HEK293 (cell line): Measurements from ENCODE around the gene TGFBI.

Experiments used
- KLF7 ChIP-seq: fragments of 450-650 bp; formaldehyde crosslinking; IDR thresholded peaks from 2 replicates; pipeline ENCODE4 v1.5.1; 2016; ENCODE audit warnings: missing biosample characterization, missing genetic modification characterization, borderline replicate concordance
- SALL2 ChIP-seq: fragments of 450-650 bp; formaldehyde crosslinking; IDR thresholded peaks from 2 replicates; pipeline ENCODE4 v1.5.0; 2017; ENCODE audit warnings: missing biosample characterization, mild to moderate bottlenecking, missing genetic modification characterization, borderline replicate concordance
- TCF7L2 ChIP-seq: IDR thresholded peaks from 2 replicates; pipeline ENCODE4 v1.6.1; 2011; ENCODE audit warnings: low read depth, mild to moderate bottlenecking, inconsistent platforms, low read length, moderate library complexity, borderline replicate concordance
- ZNF146 ChIP-seq: fragments of 450-650 bp; formaldehyde crosslinking; IDR thresholded peaks from 2 replicates; pipeline ENCODE4 v1.5.1; 2016; ENCODE audit warnings: missing biosample characterization, missing genetic modification characterization
- ZNF202 ChIP-seq: fragments of 450-650 bp; formaldehyde crosslinking; IDR thresholded peaks from 2 replicates; pipeline ENCODE4 v1.5.1; 2016; ENCODE audit warnings: missing biosample characterization, missing genetic modification characterization, borderline replicate concordance
- ZNF404 ChIP-seq: fragments of 450-650 bp; formaldehyde crosslinking; IDR thresholded peaks from 2 replicates; pipeline ENCODE4 v1.5.1; 2017; ENCODE audit warnings: missing biosample characterization, missing genetic modification characterization
- ZNF629 ChIP-seq: fragments of 450-650 bp; formaldehyde crosslinking; IDR thresholded peaks from 2 replicates; pipeline ENCODE4 v1.5.1; 2017; ENCODE audit warnings: missing biosample characterization, missing genetic modification characterization
- ZNF660 ChIP-seq: fragments of 450-650 bp; IDR thresholded peaks from 2 replicates; pipeline ENCODE4 v1.5.1; 2018; ENCODE audit warnings: missing biosample characterization, mild to moderate bottlenecking, missing genetic modification characterization
- ZNF777 ChIP-seq: fragments of 450-650 bp; formaldehyde crosslinking; IDR thresholded peaks from 2 replicates; pipeline ENCODE4 v1.5.1; 2017; ENCODE audit warnings: missing biosample characterization, missing genetic modification characterization, borderline replicate concordance
- ZNF785 ChIP-seq: fragments of 450-650 bp; formaldehyde crosslinking; IDR thresholded peaks from 2 replicates; pipeline ENCODE4 v1.5.1; 2016; ENCODE audit warnings: missing biosample characterization, missing genetic modification characterization
- TF ChIP-seq, protein P1 (sequence below): fragments of 450-650 bp; formaldehyde crosslinking; IDR thresholded peaks from 2 replicates; pipeline ENCODE4 v1.5.1; 2016; ENCODE audit warnings: missing biosample characterization, missing genetic modification characterization

GRCh38 chr5:136108766-136109165 lies 80.0 kb downstream of the TGFBI start:
- TF ChIP-seq SALL2 (tag by site-specific recombination) (no peak), ZNF660 (tag by site-specific recombination) (no peak), ZNF777 (tag by site-specific recombination) (no peak), ZNF785 (tag by site-specific recombination) (no peak), ZNF404 (tag by site-specific recombination) (no peak), ZNF629 (tag by site-specific recombination) (no peak), KLF7 (tag by site-specific recombination) (no peak), ZNF202 (tag by site-specific recombination) (no peak), ZNF146 (tag by site-specific recombination) (no peak), TCF7L2 (no peak)
- TF ChIP-seq, protein P1, sequence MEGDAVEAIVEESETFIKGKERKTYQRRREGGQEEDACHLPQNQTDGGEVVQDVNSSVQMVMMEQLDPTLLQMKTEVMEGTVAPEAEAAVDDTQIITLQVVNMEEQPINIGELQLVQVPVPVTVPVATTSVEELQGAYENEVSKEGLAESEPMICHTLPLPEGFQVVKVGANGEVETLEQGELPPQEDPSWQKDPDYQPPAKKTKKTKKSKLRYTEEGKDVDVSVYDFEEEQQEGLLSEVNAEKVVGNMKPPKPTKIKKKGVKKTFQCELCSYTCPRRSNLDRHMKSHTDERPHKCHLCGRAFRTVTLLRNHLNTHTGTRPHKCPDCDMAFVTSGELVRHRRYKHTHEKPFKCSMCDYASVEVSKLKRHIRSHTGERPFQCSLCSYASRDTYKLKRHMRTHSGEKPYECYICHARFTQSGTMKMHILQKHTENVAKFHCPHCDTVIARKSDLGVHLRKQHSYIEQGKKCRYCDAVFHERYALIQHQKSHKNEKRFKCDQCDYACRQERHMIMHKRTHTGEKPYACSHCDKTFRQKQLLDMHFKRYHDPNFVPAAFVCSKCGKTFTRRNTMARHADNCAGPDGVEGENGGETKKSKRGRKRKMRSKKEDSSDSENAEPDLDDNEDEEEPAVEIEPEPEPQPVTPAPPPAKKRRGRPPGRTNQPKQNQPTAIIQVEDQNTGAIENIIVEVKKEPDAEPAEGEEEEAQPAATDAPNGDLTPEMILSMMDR (tag by site-specific recombination): no peak
